A549 (cell line): ENCODE results near the gene MRPL23. TPM values are rescaled to one million over a fixed set of nuclear protein-coding genes. Genes with fewer than 3 reads are reported as not detected.

ENCODE experiments used
- ATAC-seq, 2 experiments: fragments of 200-7000 bp in 1 of 2; fragments of >200 bp in 1 of 2; cut with Nextera tagmentation in 1 of 2; cut with Tn5 transposase in 1 of 2; 3 replicates each; pipeline versions ENCODE4 v1.8.0 to v1.9.1; 2018 to 2020; ENCODE audit warnings: mild to moderate bottlenecking in 1 of 2, moderate library complexity in 1 of 2
- CTCF ChIA-PET: fragments of 300-600 bp; sonication (Branson Sonifier 250); formaldehyde crosslinking; extraction: SDS; loops from one replicate; lab custom pipeline; 2021; ENCODE audit warnings: antibody characterized with exemption, inconsistent platforms; lab: Yijun Ruan, JAX
- POLR2A ChIA-PET: fragments of 350-600 bp; formaldehyde crosslinking; extraction: SDS; loops from one replicate; lab custom pipeline; 2021; ENCODE audit warnings: antibody characterized with exemption, inconsistent platforms; lab: Yijun Ruan, JAX
- DNase-seq, 2 experiments: peaks; one replicate each; pipeline versions ENCODE4 v3.0.0 to v3.0.0-alpha.2; 2011 to 2016; ENCODE audit warnings: low read depth in 1 of 2, low spot score in 1 of 2
- FAIRE-seq: peaks from 2 replicates; lab custom pipeline; 2011; peaks lifted over from hg19 to GRCh38; lab: Jason Lieb, UNC
- H3K27ac ChIP-seq, 2 experiments: fragments of >200 bp; sonication (Bioruptor Twin); formaldehyde crosslinking; 3 replicates each; pipeline ENCODE4 v1.5.1; 2016 to 2017
- H3K4me1 ChIP-seq: fragments of >200 bp; sonication (Bioruptor Twin); formaldehyde crosslinking; 3 replicates; pipeline ENCODE4 v1.6.1; 2016
- H3K4me2 ChIP-seq: fragments of >200 bp; sonication (Bioruptor Twin); formaldehyde crosslinking; 3 replicates; pipeline ENCODE4 v1.6.1; 2016
- H3K4me3 ChIP-seq: fragments of >200 bp; sonication (Bioruptor Twin); formaldehyde crosslinking; 3 replicates; pipeline ENCODE4 v1.5.1; 2016
- H3K9me3 ChIP-seq: fragments of >200 bp; sonication (Bioruptor Twin); formaldehyde crosslinking; 3 replicates; pipeline ENCODE4 v1.6.1; 2016
- CBX2 ChIP-seq: fragments of 200-600 bp; sonication (generic); IDR thresholded peaks from 2 replicates; pipeline ENCODE4 v1.6.1; 2016; ENCODE audit warnings: low read depth, mild to moderate bottlenecking, borderline replicate concordance
- CBX8 ChIP-seq: fragments of 200-600 bp; sonication (generic); IDR thresholded peaks from 2 replicates; pipeline ENCODE4 v1.6.1; 2016
- CTCF ChIP-seq: fragments of >200 bp; sonication (Bioruptor Twin); formaldehyde crosslinking; IDR thresholded peaks from 3 replicates; pipeline ENCODE4 v1.5.1; 2016
- EHF ChIP-seq: fragments of 250-450 bp; sonication (Bioruptor Pico); IDR thresholded peaks from 2 replicates; pipeline ENCODE4 v1.5.0; 2020; ENCODE audit warnings: mild to moderate bottlenecking
- EP300 ChIP-seq, 2 experiments: fragments of >200 bp; sonication (Bioruptor Twin); formaldehyde crosslinking; IDR thresholded peaks; 2 replicates in 1 of 2; 3 replicates in 1 of 2; pipeline ENCODE4 v1.6.1; 2016 to 2017
- FOSL2 ChIP-seq, 2 experiments: fragments of 450-650 bp in 1 of 2; fragments of >200 bp in 1 of 2; sonication (Bioruptor Twin) in 1 of 2; formaldehyde crosslinking; IDR thresholded peaks; 2 replicates each; pipeline versions ENCODE4 v1.5.0 to v1.6.1; 2016 to 2020; ENCODE audit warnings: mild to moderate bottlenecking in 1 of 2, moderate library complexity in 1 of 2
- GATA3 ChIP-seq: IDR thresholded peaks from 2 replicates; pipeline ENCODE4 v1.6.1; 2012; ENCODE audit warnings: borderline replicate concordance
- HES2 ChIP-seq: fragments of >200 bp; sonication (Bioruptor Twin); formaldehyde crosslinking; IDR thresholded peaks from 2 replicates; pipeline ENCODE4 v1.6.1; 2016
- HOXA7 ChIP-seq: fragments of 250-450 bp; sonication (Bioruptor Pico); IDR thresholded peaks from 2 replicates; pipeline ENCODE4 v1.5.0; 2020; ENCODE audit warnings: mild to moderate bottlenecking, moderate library complexity
- JUNB ChIP-seq: fragments of >200 bp; sonication (Bioruptor Twin); formaldehyde crosslinking; IDR thresholded peaks from 2 replicates; pipeline ENCODE4 v1.6.1; 2016
- KDM1A ChIP-seq: fragments of 200-600 bp; sonication (generic); IDR thresholded peaks from 2 replicates; pipeline ENCODE4 v1.6.1; 2016; ENCODE audit warnings: low read depth, mild to moderate bottlenecking
- MYC ChIP-seq: IDR thresholded peaks from 2 replicates; pipeline ENCODE4 v1.6.1; 2012; ENCODE audit warnings: mild to moderate bottlenecking, inconsistent platforms, low read length, improper control_type of control experiment, borderline replicate concordance
- NFE2L2 ChIP-seq: fragments of 150-350 bp; conservative IDR thresholded peaks from 2 replicates; pipeline ENCODE4 v1.6.1; 2014; ENCODE audit warnings: low read length
- NPAS2 ChIP-seq: fragments of 250-450 bp; sonication (Bioruptor Pico); IDR thresholded peaks from 2 replicates; pipeline ENCODE4 v1.8.0; 2022; ENCODE audit warnings: mild to moderate bottlenecking, moderate library complexity, borderline replicate concordance
- PHF8 ChIP-seq: fragments of 200-600 bp; sonication (generic); IDR thresholded peaks from 2 replicates; pipeline ENCODE4 v1.6.1; 2016; ENCODE audit warnings: low read depth, mild to moderate bottlenecking, antibody characterized with exemption, moderate library complexity, borderline replicate concordance
- RAD21 ChIP-seq, 2 experiments: fragments of >200 bp in 1 of 2; sonication (Bioruptor Twin) in 1 of 2; formaldehyde crosslinking in 1 of 2; IDR thresholded peaks in 1 of 2; conservative IDR thresholded peaks in 1 of 2; 2 replicates in 1 of 2; 3 replicates in 1 of 2; pipeline ENCODE4 v1.6.1; 2012 to 2018; ENCODE audit warnings: inconsistent platforms in 1 of 2
- RARB ChIP-seq: fragments of 250-450 bp; sonication (Bioruptor Pico); IDR thresholded peaks from 2 replicates; pipeline ENCODE4 v1.8.0; 2021; ENCODE audit warnings: mild to moderate bottlenecking, moderate library complexity
- RFX5 ChIP-seq: fragments of 450-650 bp; IDR thresholded peaks from 2 replicates; pipeline ENCODE4 v1.7.1; 2014; ENCODE audit warnings: antibody characterized with exemption, mild to moderate bottlenecking, moderate library complexity
- RNF2 ChIP-seq: fragments of 200-600 bp; sonication (generic); IDR thresholded peaks from 2 replicates; pipeline ENCODE4 v1.6.1; 2016; ENCODE audit warnings: low read depth, mild to moderate bottlenecking, antibody characterized with exemption, moderate library complexity, borderline replicate concordance
- ZC3H11A ChIP-seq: fragments of 450-650 bp; IDR thresholded peaks from 2 replicates; pipeline ENCODE4 v1.6.1; 2014; ENCODE audit warnings: antibody characterized with exemption, mild to moderate bottlenecking
- ZFP36 ChIP-seq: fragments of 450-650 bp; IDR thresholded peaks from 2 replicates; pipeline ENCODE4 v1.6.1; 2014; ENCODE audit warnings: borderline replicate concordance; ENCODE audit not compliant: partially characterized antibody
- ZNF302 ChIP-seq: fragments of 250-450 bp; sonication (Bioruptor Pico); IDR thresholded peaks from 2 replicates; pipeline ENCODE4 v1.9.0; 2021; ENCODE audit warnings: inconsistent platforms, mild to moderate bottlenecking, moderate library complexity
- ZSCAN20 ChIP-seq: fragments of 250-450 bp; sonication (Bioruptor Pico); IDR thresholded peaks from 2 replicates; pipeline ENCODE4 v1.8.0; 2022; ENCODE audit warnings: mild to moderate bottlenecking, moderate library complexity
- WGBS: methylation state at CpG from one replicate; pipeline ENCODE4 v1.1.6; 2017; ENCODE audit errors: missing lambda C conversion rate; 5-methylcytosine and 5-hydroxymethylcytosine counted together
- polyA plus RNA-seq, 4 experiments: library from polyadenylated mRNA; depleted of rRNA in 3 of 4; stranded (reverse); fragments of >200 nt; fragmentation: RNase III in 1 of 4; extraction: RNeasy Plus Mini Kit Qiagen cat#74134 plus additional on column Dnase treatment in 1 of 4; gene quantifications; 2 replicates in 3 of 4; 3 replicates in 1 of 4; pipeline ENCODE4 v1.2.3, GENCODE V29; 2011 to 2017
- TF ChIP-seq, protein P1 (sequence below): fragments of >200 bp; sonication (Bioruptor Twin); formaldehyde crosslinking; IDR thresholded peaks from 3 replicates; pipeline ENCODE4 v1.6.1; 2016

MRPL23 gene
- polyA plus RNA-seq, 2 of the 4 experiments (the other 2 are of a cell fraction), result 77.7 to 160 TPM

DNA sequence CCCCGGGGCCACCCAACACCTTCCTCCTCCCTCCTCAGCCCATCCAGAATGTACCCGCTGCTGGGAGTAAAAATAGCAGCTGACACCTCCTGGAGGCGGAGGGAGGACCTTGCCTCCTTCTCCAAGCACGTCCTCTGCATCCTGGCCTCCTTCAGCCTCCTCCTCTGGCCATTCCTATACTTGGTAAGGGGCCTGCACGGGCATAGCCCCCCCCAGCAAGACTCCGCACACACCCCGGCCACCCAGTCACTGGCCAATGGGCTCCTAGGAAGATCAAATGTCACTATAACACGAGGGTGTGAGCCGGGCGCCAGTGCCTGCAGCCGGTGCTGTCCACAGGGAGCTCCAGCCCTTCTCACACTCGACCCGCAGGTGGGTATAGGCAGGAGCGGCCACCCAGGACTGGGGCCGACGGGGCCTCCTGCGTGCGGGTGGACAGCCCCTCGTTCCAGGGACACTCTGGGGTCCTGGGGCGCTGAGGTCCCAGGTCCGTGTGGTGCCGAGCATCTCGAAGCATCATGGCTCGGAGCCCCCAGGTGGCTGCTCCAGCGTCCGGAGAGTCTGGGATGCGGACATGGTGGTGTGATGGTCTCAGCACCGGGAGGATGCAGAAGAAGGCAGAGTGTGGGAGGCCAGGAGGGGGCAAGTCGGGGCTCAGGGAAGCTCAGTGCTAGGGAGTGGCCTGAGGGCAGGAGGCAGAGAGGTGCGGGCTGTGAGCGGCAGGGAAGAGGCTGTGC, 27.6 kb upstream of the MRPL23 start, which contains the start of gene TNNT3:
TSS of gene TNNT3 (plus strand) at position 313 of the 737 bp plus-strand sequence. CDS start 3,172 bp downstream, outside the sequence.
- 53% methylated on average over 19 of the region's 31 CpGs for WGBS
- POLR2A ChIA-PET, result no interaction called here
- H3K9me3 ChIP-seq, result no peaks in the 10 kb centered on the region
- H3K4me1 ChIP-seq, result no peaks in the 10 kb centered on the region
- H3K4me3 ChIP-seq, result no peak within 1 kb of the TSS
- ATAC-seq, result peak in 1 of 2 experiments; percentile 18; a peak in 1 of 6 replicates
- DNase-seq, result no peak
- FAIRE-seq, result no peak
- no peak within 1 kb of the TSS for H3K4me2 ChIP-seq
- CTCF ChIA-PET, result interaction anchor here (0.9 to 6.3 kb wide), 8 partner anchors 22 to 235 kb away, joined by 3 to 65 read pairs (median 4); no protein-coding TSS in a partner anchor
- no peak for TF ChIP-seq HOXA7 (CRISPR knock-in tag)
- TF ChIP-seq NPAS2 (CRISPR knock-in tag), result no peak
- TF ChIP-seq CTCF, result no peak
- TF ChIP-seq, protein P1, sequence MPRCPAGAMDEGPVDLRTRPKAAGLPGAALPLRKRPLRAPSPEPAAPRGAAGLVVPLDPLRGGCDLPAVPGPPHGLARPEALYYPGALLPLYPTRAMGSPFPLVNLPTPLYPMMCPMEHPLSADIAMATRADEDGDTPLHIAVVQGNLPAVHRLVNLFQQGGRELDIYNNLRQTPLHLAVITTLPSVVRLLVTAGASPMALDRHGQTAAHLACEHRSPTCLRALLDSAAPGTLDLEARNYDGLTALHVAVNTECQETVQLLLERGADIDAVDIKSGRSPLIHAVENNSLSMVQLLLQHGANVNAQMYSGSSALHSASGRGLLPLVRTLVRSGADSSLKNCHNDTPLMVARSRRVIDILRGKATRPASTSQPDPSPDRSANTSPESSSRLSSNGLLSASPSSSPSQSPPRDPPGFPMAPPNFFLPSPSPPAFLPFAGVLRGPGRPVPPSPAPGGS, result no peak
- no peak for TF ChIP-seq RARB (CRISPR knock-in tag)
- no peak for TF ChIP-seq ZC3H11A
- TF ChIP-seq ZNF302 (CRISPR knock-in tag), result no peak
- no peak for TF ChIP-seq RAD21 (conservative IDR thresholded peaks at IDR 0.05 in 1 of 2, IDR thresholded peaks at IDR 0.05 in 1 of 2)
- no peak for TF ChIP-seq JUNB
- TF ChIP-seq RFX5, result no peak
- no peak for TF ChIP-seq KDM1A
- TF ChIP-seq RNF2, result no peak
- TF ChIP-seq, all 56 proteins: peak for 0
- no peak within 1 kb of the TSS for H3K27ac ChIP-seq

GRCh38 chr11:1920128-1920908, 26.8 kb upstream of the MRPL23 start:
- Histone ChIP-seq H3K4me1 (no peaks in the 10 kb centered on the region), H3K4me2 (no peak overlapping the region), H3K9me3 (no peaks in the 10 kb centered on the region), H3K27ac (no peak overlapping the region), H3K4me3 (no peak overlapping the region)
- 79% methylated on average over 22 of the region's 25 CpGs for WGBS
- ChIA-PET POLR2A (no interaction called here), CTCF (interaction anchor here (0.9 to 6.3 kb wide), 15 partner anchors 23 to 267 kb away, joined by 3 to 65 read pairs (median 4); partner anchors contain the start of genes KRTAP5-6 and TNNI2)
- DNase-seq (no peak), ATAC-seq (no peak), FAIRE-seq (no peak)
- TF ChIP-seq CBX8, result no peak
- TF ChIP-seq CBX2, result no peak
- no peak for TF ChIP-seq ZSCAN20 (CRISPR knock-in tag)
- TF ChIP-seq GATA3, result no peak
- no peak for TF ChIP-seq FOSL2 (IDR thresholded peaks at IDR 0.05)
- no peak for TF ChIP-seq FOSL2 (CRISPR knock-in tag; IDR thresholded peaks at IDR 0.05)
- TF ChIP-seq RAD21 (conservative IDR thresholded peaks at IDR 0.05 in 1 of 2, IDR thresholded peaks at IDR 0.05 in 1 of 2), result no peak
- TF ChIP-seq PHF8, result no peak
- TF ChIP-seq EP300 (IDR thresholded peaks at IDR 0.05), result no peak
- TF ChIP-seq EHF (CRISPR knock-in tag), result no peak
- no peak for TF ChIP-seq KDM1A
- no peak for TF ChIP-seq NFE2L2
- no peak for TF ChIP-seq HOXA7 (CRISPR knock-in tag)
- no peak for TF ChIP-seq ZFP36
- TF ChIP-seq HES2, result no peak
- no peak for TF ChIP-seq MYC
- no peak for TF ChIP-seq ZNF302 (CRISPR knock-in tag)
